HG02852 (cell line): Measurements from ENCODE around the gene CACNA2D2.

Experiments used
- ATAC-seq: cut with Tn5 transposase; IDR thresholded peaks from one replicate; pipeline ENCODE4 v1.9.1; 2021; ENCODE audit warnings: mild to moderate bottlenecking, moderate library complexity; ENCODE audit not compliant: unreplicated experiment

CACNA2D2 gene

DNA sequence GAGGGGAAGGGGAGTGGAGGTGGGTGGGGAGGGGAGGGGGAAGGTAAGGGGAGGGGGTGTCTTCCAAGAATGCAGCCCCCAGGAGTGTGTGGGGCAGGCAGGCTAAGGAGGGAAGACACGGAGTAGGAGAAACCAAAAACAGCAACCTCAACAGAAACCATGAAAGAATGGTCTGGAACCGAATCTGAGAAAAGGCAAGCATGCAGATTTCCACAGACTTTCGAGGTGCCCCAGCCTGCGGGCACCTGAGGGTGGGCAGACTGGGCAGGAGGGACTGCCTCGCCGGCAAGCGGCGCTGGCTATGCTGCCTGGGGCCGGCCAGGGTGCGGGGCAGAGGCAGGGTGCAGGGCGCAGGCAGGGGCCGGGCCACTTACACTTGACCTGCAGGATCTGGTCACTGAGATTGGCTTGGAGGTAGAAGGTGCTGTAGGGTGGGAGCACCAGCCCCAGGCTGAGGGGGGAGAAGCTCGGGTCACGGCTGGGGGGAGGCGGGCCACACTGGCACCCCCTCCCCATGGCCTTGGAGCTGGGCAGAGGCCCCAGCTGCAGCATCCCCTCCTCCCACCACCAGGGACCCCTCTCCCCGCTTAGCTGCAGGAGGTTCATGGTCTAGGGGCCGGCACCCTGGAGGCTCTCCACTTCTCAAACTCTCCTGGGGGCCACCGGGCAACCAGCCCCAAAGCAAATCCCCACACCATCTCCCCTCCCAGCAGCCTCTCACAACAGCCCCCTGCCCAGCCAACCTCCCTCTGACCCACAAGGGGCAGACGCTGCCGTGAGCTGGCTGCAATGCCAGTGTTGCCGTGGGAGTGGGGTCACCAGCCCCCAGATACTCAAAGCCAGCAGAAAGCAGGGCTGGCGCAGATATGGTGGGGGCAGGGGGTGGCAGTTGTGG, 128.8 kb downstream of the CACNA2D2 start:
- ATAC-seq: no peak

DNA sequence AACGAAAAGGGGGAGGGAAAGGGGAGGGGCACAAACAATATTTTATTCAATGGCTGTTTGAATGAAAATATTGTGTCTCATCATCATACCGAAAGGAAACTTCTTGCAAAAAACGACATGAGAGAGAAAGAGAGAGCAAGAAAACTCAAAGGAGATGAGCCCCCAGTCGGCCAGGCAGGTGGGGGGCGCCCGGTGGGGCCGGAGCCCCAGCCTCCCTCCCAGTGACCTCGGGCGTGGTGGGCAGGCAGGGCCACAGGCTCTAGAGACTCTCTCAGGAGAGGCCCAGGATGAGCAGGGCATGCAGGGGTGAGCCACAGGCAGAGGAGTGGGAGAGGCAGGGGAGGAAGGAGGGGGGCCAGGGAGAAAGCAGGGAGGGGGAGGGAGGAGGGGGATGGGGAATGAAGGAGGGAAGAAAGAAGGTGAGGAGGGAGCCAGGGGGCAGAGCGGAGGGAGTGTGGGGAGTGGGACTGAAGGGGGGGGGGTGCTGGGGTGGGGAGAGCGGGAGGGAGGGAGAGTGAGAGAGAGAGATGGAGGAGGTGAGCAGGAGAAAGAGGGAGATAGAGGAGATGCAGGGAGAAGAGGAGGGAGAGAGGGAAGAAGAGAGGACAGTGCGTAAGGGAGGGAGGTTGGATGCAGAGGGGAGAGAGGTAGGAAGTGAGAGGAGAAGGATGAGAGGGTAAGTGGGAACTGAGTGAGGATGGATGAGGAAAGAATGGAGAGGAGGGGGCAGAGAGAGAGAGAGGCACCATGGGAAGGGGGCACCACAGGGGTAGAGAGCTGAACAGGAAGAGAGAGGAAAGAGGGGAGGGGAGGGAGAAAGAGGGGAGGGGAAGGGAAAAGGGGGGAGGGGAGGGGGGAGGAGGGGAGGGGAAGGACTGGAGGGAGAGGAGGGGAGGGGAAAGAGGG, 130.0 kb downstream of the CACNA2D2 start:
- no peak for ATAC-seq

DNA sequence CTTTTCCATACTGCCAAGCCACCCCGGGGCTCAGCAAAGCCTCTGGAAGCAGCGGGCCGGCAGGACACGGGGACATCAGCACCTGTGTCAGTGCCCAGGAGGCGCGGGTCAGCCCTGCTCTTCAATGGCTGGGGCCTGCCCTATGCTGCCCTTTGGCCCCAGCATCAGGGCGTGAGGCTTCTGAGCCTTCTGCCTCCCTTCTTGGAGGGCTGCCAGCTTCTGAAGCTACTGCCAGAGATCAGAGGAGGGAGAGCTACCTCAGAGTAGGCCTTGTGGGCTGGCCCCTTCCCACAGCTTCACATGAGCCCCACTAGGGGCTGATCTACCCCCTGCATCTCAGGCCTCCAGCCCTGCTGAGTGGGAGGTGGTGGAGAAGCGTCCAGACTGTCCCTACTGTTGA, 131.1 kb downstream of the CACNA2D2 start:
- ATAC-seq: no peak

DNA sequence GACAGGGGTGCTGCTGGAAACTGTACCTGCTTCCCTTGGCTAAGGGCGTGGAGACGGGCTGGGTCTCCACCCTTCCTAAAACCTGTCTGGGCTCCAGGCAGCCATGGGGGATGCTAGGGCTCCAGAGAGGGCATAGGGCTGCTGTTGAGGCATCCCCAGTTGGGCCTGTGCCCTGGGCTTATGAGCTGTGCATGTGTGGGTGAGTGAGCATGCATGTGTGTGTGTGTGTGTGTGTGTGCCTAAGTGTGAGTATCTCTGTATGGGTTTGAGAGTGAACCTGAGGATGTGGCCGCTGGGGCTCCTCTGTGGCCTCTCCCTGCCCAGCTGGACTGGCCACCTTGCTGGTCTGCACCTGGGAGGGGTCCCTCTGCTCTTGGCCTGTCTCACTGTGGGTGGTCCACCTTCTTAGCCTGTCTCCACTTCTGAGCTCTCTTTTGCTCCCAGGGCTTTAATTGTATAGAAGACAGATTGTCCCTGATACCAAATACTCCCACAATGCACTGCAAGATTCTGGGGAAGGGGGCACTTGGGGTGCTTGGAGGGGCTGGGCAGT, 132.2 kb downstream of the CACNA2D2 start:
- no peak for ATAC-seq

- ATAC-seq: no peak
Observed at GRCh38 chr3:50370594-50370993, 132.8 kb downstream of the CACNA2D2 start.

DNA sequence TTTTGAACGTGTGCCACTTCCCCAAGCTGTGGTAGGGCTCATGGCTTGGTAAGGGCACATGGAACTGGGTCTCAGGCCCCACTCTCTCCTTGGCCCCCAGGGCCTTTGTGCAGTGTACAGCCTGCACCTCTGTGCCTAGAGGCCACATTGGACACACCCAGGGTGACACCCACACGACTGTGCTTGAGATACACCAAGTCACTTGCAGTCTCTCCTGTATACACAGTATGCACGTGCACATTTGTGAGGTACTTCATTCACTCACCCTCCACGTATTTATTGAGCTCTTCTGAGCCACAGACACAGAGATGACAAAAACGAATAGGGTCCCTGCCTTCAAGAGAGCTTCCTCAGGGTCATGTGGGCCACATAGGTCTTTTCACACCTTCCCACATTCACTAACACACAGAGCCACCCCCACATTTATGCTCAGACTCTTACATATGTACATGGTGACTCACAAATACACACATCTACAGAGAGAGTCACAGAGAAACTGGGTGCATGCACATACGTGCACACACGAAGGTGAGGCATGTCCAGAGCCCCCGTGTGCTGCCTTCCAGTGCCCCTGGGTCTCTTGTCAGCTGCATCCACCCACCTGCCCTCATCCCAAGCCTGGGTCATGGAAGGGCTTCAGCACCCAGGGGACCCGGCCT, 134.3 kb downstream of the CACNA2D2 start:
- ATAC-seq: no peak

GRCh38 chr3:50365842-50366220, 137.6 kb downstream of the CACNA2D2 start:
- ATAC-seq: no peak

DNA sequence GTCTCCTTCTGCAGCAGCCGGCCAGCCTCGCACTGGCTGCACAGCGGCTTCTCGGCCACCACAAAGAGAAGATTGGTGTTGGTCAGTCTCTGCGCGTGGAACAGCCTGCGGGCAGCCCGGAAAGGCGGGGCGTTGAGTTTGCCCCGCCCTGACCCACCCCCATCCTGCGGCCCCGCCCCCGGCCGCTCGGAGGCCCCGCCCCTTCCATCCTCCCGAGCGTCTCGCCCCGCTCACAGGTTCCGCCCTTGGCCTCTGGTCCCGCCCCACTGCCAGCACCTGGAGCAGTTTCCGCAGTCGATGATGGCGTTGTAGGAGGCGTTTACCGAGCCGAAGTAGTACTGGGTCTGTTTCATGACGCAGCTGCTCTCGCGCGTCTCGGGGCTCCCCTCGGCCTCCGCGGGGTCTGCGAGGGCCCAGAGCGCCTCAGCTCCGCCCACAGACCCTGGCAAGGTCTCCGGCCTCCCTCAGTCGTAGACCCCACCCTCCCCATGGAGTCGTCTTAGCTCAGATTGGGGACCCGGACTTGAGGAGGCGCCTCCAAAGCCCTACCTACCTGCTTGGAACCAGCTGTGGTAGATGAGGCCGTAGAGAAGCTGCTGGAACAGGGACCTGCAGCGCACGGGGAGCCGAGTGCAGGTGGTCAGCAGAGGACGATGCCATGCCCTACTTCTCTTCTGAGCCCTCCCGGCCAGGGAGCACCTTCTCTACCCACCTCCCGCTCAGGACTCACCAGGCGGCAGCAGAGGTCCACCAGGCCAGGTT, 138.2 kb downstream of the CACNA2D2 start:
- peak; percentile 88 for ATAC-seq

- peak; percentile 11 for ATAC-seq
Observed at GRCh38 chr3:50364573-50365079, 138.8 kb downstream of the CACNA2D2 start.

GRCh38 chr3:50359760-50360110, 143.7 kb downstream of the CACNA2D2 start:
- peak; percentile 14 for ATAC-seq

DNA sequence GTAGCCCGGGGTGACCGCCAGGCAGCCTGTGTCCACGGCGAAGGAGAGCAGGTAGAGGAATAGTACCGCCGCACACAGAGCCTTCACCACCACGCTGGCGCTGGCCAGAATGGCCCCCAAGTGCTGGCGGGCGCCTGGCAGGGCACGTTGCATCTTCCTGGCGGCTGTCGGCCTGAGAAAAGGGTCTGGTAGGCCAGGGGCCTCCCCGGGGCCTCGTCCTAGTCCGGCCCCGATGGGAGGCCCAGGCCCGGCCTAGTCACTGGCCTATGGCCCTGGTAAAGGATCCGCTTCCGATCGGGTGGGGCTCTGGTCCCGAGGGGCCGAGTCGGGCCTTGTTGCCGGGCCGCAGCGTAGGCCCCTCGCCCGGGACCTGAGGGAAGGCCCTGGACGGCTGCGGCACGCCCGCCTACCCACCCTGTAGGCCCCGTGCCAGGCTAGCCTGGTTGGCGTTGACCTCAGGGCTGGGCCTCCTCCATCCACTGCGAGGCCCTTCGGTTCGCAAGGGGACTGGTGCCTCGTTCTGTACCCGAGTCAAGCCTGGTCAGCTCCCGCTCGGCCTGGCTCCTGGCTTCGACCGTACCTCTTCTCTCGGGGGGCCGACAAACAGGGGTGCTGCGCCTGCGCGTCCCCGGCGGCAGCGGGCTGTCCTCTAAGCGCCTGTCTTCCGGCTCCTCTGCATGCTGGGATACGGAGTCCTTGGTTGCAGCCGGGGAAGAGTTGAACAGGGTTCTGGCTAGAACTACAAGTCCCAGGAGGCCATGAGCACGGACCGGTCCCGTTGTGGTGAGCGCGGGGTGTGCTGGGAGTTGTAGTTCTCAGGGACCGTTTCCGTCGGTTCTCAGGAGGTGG, 144.3 kb downstream of the CACNA2D2 start, which contains the start of gene TMEM115:
Gene TMEM115 (minus strand): TSS at position 611 of the 849 bp plus-strand sequence. CDS start 458 bp downstream, at position 153.
- ATAC-seq: peak; percentile 99

- no peak for ATAC-seq
Observed at GRCh38 chr3:50358355-50358910, 145.0 kb downstream of the CACNA2D2 start.

DNA sequence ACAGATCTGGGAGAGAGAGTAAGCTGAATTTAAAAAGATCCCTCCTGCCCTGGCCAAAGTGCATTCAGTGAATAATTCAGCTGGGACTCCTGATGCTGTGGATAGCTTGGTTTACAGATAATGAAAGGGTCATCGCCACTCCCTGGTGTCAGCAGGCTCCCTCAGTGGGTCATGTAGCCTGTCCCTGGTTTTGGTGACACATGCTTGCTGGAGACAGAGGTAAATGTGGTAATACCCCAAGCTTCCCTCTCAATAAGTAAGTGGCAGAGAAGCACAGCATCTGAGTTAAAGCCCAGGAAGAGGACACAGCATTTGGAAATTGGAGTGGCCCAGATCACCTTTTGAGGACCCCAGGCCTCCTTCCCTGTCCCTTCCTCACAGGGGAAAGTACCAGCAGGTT, 146.0 kb downstream of the CACNA2D2 start:
- ATAC-seq: no peak

DNA sequence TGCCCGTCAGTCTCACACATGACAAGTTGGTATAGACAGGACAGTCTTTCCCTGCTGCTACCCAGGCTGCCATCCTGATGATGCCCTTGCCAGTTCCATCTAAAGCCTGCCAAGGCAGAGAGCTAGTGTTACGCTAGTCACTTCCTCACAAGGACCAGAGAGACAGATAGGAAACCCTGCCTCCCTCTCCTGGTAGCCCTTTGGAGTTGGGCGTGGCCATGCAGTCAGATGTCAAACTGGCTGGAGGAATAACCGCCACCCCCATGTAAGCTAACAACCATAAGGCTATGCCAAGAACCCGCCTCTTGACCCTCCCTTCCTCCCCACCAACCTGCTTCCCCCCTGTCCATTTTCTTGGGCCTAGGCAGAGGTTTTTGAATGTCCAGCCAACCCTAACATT, 146.9 kb downstream of the CACNA2D2 start:
- no peak for ATAC-seq

GRCh38 chr3:50355829-50356552, 147.4 kb downstream of the CACNA2D2 start:
- no peak for ATAC-seq

DNA sequence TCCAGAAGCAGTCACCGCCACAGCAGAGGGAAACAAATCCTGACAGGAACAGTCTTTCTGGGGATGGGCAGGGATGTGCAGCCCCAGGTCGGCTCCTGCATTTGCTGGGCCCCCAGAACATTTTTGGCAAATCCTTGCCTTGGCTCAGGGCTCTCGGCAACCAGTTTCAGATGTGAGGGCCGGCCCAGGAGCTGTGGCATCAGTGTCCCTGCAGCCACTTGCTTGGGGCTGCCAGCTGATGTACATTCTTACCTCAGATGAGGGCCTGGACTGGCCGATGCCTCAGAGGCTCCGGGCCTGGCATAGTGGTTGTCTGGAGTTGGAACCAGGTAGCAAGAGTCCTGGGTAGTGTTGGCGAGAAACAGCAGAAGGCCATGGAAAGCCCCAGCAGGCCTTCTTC, 148.6 kb downstream of the CACNA2D2 start:
- ATAC-seq: no peak

- ATAC-seq: no peak
Observed at GRCh38 chr3:50354186-50354764, 149.2 kb downstream of the CACNA2D2 start.
